OCI-LY1 (cell line): ENCODE data around the gene NRTN.
"Not testable (repeated sequence)": the region's sequence is repeated elsewhere in the genome, so short reads cannot be mapped to it uniquely, and the experiment has no call there.

Source experiments
- H2AFZ ChIP-seq: fragments of 200-600 bp; sonication (generic), shearing (Covaris generic); 2 replicates; pipeline ENCODE4 v1.6.0; 2014; ENCODE audit warnings: antibody characterized with exemption, mild to moderate bottlenecking, low read length
- H3F3A ChIP-seq: fragments of 200-600 bp; sonication (generic), shearing (Covaris generic); 2 replicates; pipeline ENCODE4 v1.6.0; 2014; ENCODE audit warnings: mild to moderate bottlenecking, antibody characterized with exemption, low read length, moderate library complexity; ENCODE audit not compliant: insufficient read depth
- H3K27ac ChIP-seq: fragments of 200-600 bp; sonication (generic); 2 replicates; pipeline ENCODE4 v1.5.1; 2014; ENCODE audit warnings: low read length, mixed run types, mild to moderate bottlenecking, low read depth; ENCODE audit not compliant: poor library complexity, severe bottlenecking
- H3K27me3 ChIP-seq: fragments of 200-600 bp; sonication (generic); 2 replicates; pipeline ENCODE4 v1.6.0; 2014; ENCODE audit warnings: antibody characterized with exemption, mild to moderate bottlenecking, low read length, moderate library complexity; ENCODE audit not compliant: insufficient read depth
- H3K36me3 ChIP-seq: fragments of 200-600 bp; sonication (generic); 2 replicates; pipeline ENCODE4 v1.6.1; 2014; ENCODE audit warnings: mild to moderate bottlenecking, antibody characterized with exemption, low read length, moderate library complexity, mixed read lengths; ENCODE audit not compliant: insufficient read depth
- H3K4me1 ChIP-seq: fragments of 200-600 bp; sonication (generic); 2 replicates; pipeline ENCODE4 v1.5.1; 2014; ENCODE audit warnings: mild to moderate bottlenecking, low read length, moderate library complexity; ENCODE audit not compliant: insufficient read depth, severe bottlenecking
- H3K4me2 ChIP-seq: fragments of 200-600 bp; sonication (generic), shearing (Covaris generic); 2 replicates; pipeline ENCODE4 v1.6.1; 2014; ENCODE audit warnings: low read length
- H3K4me3 ChIP-seq: fragments of 200-600 bp; sonication (generic); 2 replicates; pipeline ENCODE4 v1.5.1; 2014; ENCODE audit warnings: low read length, low read depth, mild to moderate bottlenecking, mixed read lengths; ENCODE audit not compliant: poor library complexity, severe bottlenecking
- H3K79me2 ChIP-seq: fragments of 200-600 bp; shearing (Covaris generic); 2 replicates; pipeline ENCODE4 v1.6.1; 2016; ENCODE audit warnings: mixed run types, low read length, mixed read lengths; ENCODE audit not compliant: insufficient read depth
- H3K9ac ChIP-seq: fragments of 200-600 bp; sonication (generic), shearing (Covaris generic); 2 replicates; pipeline ENCODE4 v1.6.1; 2014; ENCODE audit warnings: mild to moderate bottlenecking, low read length, mixed read lengths
- H3K9me2 ChIP-seq: fragments of 200-600 bp; sonication (generic), shearing (Covaris generic); 2 replicates; pipeline ENCODE4 v1.6.1; 2014; ENCODE audit warnings: low read depth, mild to moderate bottlenecking, low read length, mixed read lengths
- H3K9me3 ChIP-seq: fragments of 200-600 bp; shearing (Covaris generic); 2 replicates; pipeline ENCODE4 v1.6.1; 2014; ENCODE audit warnings: low read length, mixed read lengths
- H4K20me1 ChIP-seq: fragments of 200-600 bp; sonication (generic), shearing (Covaris generic); 2 replicates; pipeline ENCODE4 v1.6.0; 2016; ENCODE audit warnings: mild to moderate bottlenecking, low read length; ENCODE audit not compliant: insufficient read depth
- CTCF ChIP-seq: fragments of 200-600 bp; sonication (generic), shearing (Covaris generic); IDR thresholded peaks from 2 replicates; pipeline ENCODE4 v1.5.1; 2017; ENCODE audit warnings: mild to moderate bottlenecking, antibody characterized with exemption, low read length, moderate library complexity, mixed read lengths
- EZH2 ChIP-seq: fragments of 200-600 bp; sonication (generic), shearing (Covaris generic); IDR thresholded peaks from 2 replicates; pipeline ENCODE4 v1.8.0; 2017; ENCODE audit warnings: borderline replicate concordance, mixed run types, mild to moderate bottlenecking, antibody characterized with exemption, low read length, moderate library complexity, mixed read lengths

NRTN gene

GRCh38 chr19:5843295-5843927, 38.5 kb downstream of the NRTN start:
- H3K9me3 ChIP-seq, result no peaks in the 10 kb centered on the region
- no peak overlapping the region for H3K27ac ChIP-seq
- H4K20me1 ChIP-seq, result no peaks in the 10 kb centered on the region
- no peak overlapping the region for H3K4me3 ChIP-seq
- no peaks in the 10 kb centered on the region for H3K9me2 ChIP-seq
- no peaks in the 10 kb centered on the region; the same call in 1 of the 2 replicates for H3K27me3 ChIP-seq
- H3K9ac ChIP-seq, result no peak overlapping the region
- TF ChIP-seq CTCF (no peak), EZH2 (no peak)
- no peaks in the 10 kb centered on the region for H3K4me1 ChIP-seq
- no peaks in the 10 kb centered on the region for H3F3A ChIP-seq
- no peak overlapping the region for H2AFZ ChIP-seq
- H3K36me3 ChIP-seq, result no peaks in the 10 kb centered on the region
- H3K79me2 ChIP-seq, result no peaks in the 10 kb centered on the region
- H3K4me2 ChIP-seq, result no peak overlapping the region

GRCh38 chr19:5844456-5845433, 39.9 kb downstream of the NRTN start:
- H2AFZ ChIP-seq, result no peak overlapping the region
- TF ChIP-seq CTCF (no peak), EZH2 (no peak)

GRCh38 chr19:5847846-5848245, 43.0 kb downstream of the NRTN start:
- not testable (repeated sequence) for H3K27ac ChIP-seq, H3K9me2 ChIP-seq, H3K36me3 ChIP-seq, H3K4me2 ChIP-seq, H4K20me1 ChIP-seq, H3K79me2 ChIP-seq, H3F3A ChIP-seq, H3K9ac ChIP-seq, H3K9me3 ChIP-seq, H3K4me3 ChIP-seq, H2AFZ ChIP-seq, H3K4me1 ChIP-seq, H3K27me3 ChIP-seq

More at GRCh38 chr19:5844456-5845433, 39.9 kb downstream of the NRTN start:
- Histone ChIP-seq H3K9me2 (no peaks in the 10 kb centered on the region), H3K27ac (no peak overlapping the region), H3F3A (no peaks in the 10 kb centered on the region), H4K20me1 (no peaks in the 10 kb centered on the region), H3K9me3 (no peaks in the 10 kb centered on the region), H3K79me2 (no peaks in the 10 kb centered on the region), H3K4me3 (no peak overlapping the region), H3K9ac (no peak overlapping the region), H3K27me3 (no peaks in the 10 kb centered on the region; the same call in 1 of the 2 replicates), H3K36me3 (no peaks in the 10 kb centered on the region), H3K4me2 (no peak overlapping the region), H3K4me1 (no peaks in the 10 kb centered on the region)

GRCh38 chr19:5848621-5849020, 43.8 kb downstream of the NRTN start:
- not testable (repeated sequence) for H2AFZ ChIP-seq, H3K9me2 ChIP-seq, H3K4me2 ChIP-seq, H3K4me1 ChIP-seq, H3K9ac ChIP-seq, H3K9me3 ChIP-seq, H3F3A ChIP-seq, H3K36me3 ChIP-seq, H3K27me3 ChIP-seq, H4K20me1 ChIP-seq, H3K27ac ChIP-seq, H3K4me3 ChIP-seq, H3K79me2 ChIP-seq
